Immature natural killer cell (primary cell): ENCODE data around the gene FGF14. TPM values are rescaled to one million over a fixed set of nuclear protein-coding genes. Genes with fewer than 3 reads are reported as not detected.

Source experiments
- DNase-seq, 3 donors: peaks; one replicate each; pipeline ENCODE4 v3.0.0; 2022; ENCODE audit warnings: mixed read lengths in 1 of 3
- H3K27ac Mint-ChIP-seq, 6 donors: one replicate each; pipeline ENCODE4 v1.8.0; 2020; ENCODE audit warnings: mixed read lengths in 6 of 6, mild to moderate bottlenecking in 5 of 6, inconsistent platforms in 4 of 6, moderate library complexity in 3 of 6
- H3K27me3 Mint-ChIP-seq, 3 donors: one replicate each; pipeline ENCODE4 v1.8.0; 2020 to 2021; ENCODE audit warnings: low read depth in 3 of 3, mild to moderate bottlenecking in 3 of 3, mixed read lengths in 3 of 3, moderate library complexity in 3 of 3, inconsistent platforms in 1 of 3
- H3K36me3 Mint-ChIP-seq, 3 donors: one replicate each; pipeline ENCODE4 v1.8.0; 2020; ENCODE audit warnings: mixed read lengths in 3 of 3, inconsistent platforms in 2 of 3, mild to moderate bottlenecking in 2 of 3
- H3K4me1 Mint-ChIP-seq, 2 donors: one replicate each; pipeline ENCODE4 v1.8.0; 2020; ENCODE audit warnings: inconsistent platforms in 2 of 2, mild to moderate bottlenecking in 2 of 2, mixed read lengths in 2 of 2, moderate library complexity in 1 of 2
- H3K4me3 Mint-ChIP-seq, 5 donors: one replicate each; pipeline ENCODE4 v1.8.0; 2020; ENCODE audit warnings: mild to moderate bottlenecking in 5 of 5, mixed read lengths in 5 of 5, inconsistent platforms in 3 of 5, moderate library complexity in 3 of 5
- H3K9me3 Mint-ChIP-seq, 6 donors: one replicate each; pipeline ENCODE4 v1.8.0; 2020; ENCODE audit warnings: mild to moderate bottlenecking in 6 of 6, mixed read lengths in 6 of 6, inconsistent platforms in 4 of 6, moderate library complexity in 3 of 6
- polyA plus RNA-seq, 3 donors: library from polyadenylated mRNA; unstranded; fragments of 300-500 nt; fragmentation: Illumina TruSeq; gene quantifications; one replicate each; pipeline ENCODE4 v1.2.3, GENCODE V29; 2021

FGF14 gene
- polyA plus RNA-seq, 3 donors from 2014 or later = not detected

GRCh38 chr13:101959016-101959415, 442.8 kb downstream of the FGF14 start:
- H3K27me3 Mint-ChIP-seq = no peaks in the 10 kb centered on the region
- H3K4me1 Mint-ChIP-seq = no peaks in the 10 kb centered on the region
- H3K4me3 Mint-ChIP-seq = peak overlapping the region in 1 of 5 donors; percentile 53
- peak in 1 of 3 donors; percentile 10 for DNase-seq
- H3K27ac Mint-ChIP-seq = no peak overlapping the region
- no peaks in the 10 kb centered on the region for H3K36me3 Mint-ChIP-seq
- H3K9me3 Mint-ChIP-seq = peaks cover 0 to 16% (median 2%) of the 10 kb centered on the region in 6 donors

GRCh38 chr13:101955764-101956163, 446.1 kb downstream of the FGF14 start:
- H3K9me3 Mint-ChIP-seq = peaks cover 0 to 11% (median 1%) of the 10 kb centered on the region in 6 donors
- H3K4me3 Mint-ChIP-seq = peak overlapping the region in 1 of 5 donors; percentile 30
- H3K4me1 Mint-ChIP-seq = no peaks in the 10 kb centered on the region
- H3K36me3 Mint-ChIP-seq = no peaks in the 10 kb centered on the region
- peak overlapping the region in 1 of 6 donors; percentile 49 for H3K27ac Mint-ChIP-seq
- DNase-seq = no peak
- H3K27me3 Mint-ChIP-seq = no peaks in the 10 kb centered on the region

- Mint-ChIP-seq H3K9me3 (peaks cover 0 to 9% (median 3%) of the 10 kb centered on the region in 6 donors), H3K4me1 (no peaks in the 10 kb centered on the region), H3K27ac (no peak overlapping the region), H3K36me3 (no peaks in the 10 kb centered on the region), H3K27me3 (no peaks in the 10 kb centered on the region), H3K4me3 (no peak overlapping the region)
- no peak for DNase-seq
Observed at GRCh38 chr13:101951114-101951513, 450.7 kb downstream of the FGF14 start.

DNA sequence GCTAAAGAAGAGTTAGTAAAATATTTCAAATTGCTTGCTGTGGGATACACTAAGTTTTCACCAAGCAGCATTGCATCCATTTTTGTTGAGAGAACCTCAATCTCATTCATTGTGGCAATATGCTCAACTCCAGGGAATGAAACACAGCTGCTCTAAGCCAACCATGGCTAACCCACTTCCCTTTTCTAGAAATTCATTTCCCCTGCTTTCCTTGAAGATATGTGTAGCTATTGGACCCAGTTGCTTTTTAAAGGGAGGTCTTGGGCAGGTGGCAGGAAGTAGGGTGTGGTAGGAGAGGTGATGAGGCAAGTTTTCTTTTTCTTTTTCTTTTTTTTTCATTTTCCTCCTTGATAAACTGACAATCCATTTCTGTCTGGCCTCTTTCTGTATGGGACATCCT, 452.2 kb downstream of the FGF14 start:
- no peaks in the 10 kb centered on the region for H3K36me3 Mint-ChIP-seq
- H3K27ac Mint-ChIP-seq = no peak overlapping the region
- H3K4me3 Mint-ChIP-seq = no peak overlapping the region
- H3K4me1 Mint-ChIP-seq = no peaks in the 10 kb centered on the region
- no peak for DNase-seq
- peaks cover 0 to 9% (median 5%) of the 10 kb centered on the region in 6 donors for H3K9me3 Mint-ChIP-seq
- H3K27me3 Mint-ChIP-seq = peaks cover 0 to 1% (median 0%) of the 10 kb centered on the region in 3 donors

DNA sequence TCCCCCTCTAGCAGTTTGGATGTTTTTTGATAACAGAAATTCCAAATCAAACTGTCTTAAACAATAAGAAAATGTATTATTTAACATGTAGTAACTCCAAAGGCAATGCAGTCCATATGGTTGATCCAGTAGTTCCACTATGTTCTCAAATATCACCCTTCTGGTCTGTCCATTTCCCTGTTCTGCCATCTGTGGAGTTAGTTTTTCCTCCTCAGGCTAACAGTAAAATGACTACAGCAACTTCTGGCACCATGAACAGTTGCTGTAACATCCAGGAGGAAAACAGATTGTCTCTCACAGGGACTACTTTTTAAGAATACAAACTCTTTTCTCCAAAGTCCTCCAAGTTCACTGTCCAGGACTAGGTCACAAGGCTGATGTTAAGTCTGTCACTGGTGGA, 455.4 kb downstream of the FGF14 start:
- Mint-ChIP-seq H3K4me1 (no peaks in the 10 kb centered on the region), H3K36me3 (no peaks in the 10 kb centered on the region), H3K9me3 (peaks cover 0 to 11% (median 2%) of the 10 kb centered on the region in 6 donors), H3K27ac (no peak overlapping the region), H3K27me3 (peaks cover 0 to 1% (median 0%) of the 10 kb centered on the region in 3 donors), H3K4me3 (no peak overlapping the region)
- no peak for DNase-seq

GRCh38 chr13:101945435-101945834, 456.4 kb downstream of the FGF14 start:
- Mint-ChIP-seq H3K4me3 (no peak overlapping the region), H3K4me1 (no peaks in the 10 kb centered on the region), H3K27me3 (peaks cover 0 to 1% (median 0%) of the 10 kb centered on the region in 3 donors), H3K27ac (no peak overlapping the region), H3K36me3 (no peaks in the 10 kb centered on the region), H3K9me3 (peaks cover 0 to 15% (median under 1%) of the 10 kb centered on the region in 6 donors)
- no peak for DNase-seq

DNA sequence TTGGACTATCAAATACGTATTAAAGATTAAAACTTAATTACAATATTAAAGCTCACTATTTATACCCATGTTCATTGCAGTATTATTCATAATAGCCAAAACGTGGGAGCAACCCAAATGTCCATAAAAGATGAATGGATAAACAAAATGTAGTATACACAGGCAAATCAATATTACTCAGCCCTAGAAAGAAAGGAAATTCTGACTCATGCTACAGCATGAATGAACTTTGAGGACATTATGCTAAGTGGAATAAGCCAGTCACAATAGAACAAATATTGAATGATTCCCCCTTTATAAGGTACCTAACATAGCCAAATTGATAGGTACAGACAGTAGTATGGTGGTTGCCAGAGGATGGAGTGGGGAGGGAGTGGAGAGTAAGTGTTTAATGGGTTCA, 457.3 kb downstream of the FGF14 start:
- H3K27me3 Mint-ChIP-seq = peaks cover 0 to 3% (median 1%) of the 10 kb centered on the region in 3 donors
- H3K4me3 Mint-ChIP-seq = no peak overlapping the region
- H3K4me1 Mint-ChIP-seq = no peaks in the 10 kb centered on the region
- H3K27ac Mint-ChIP-seq = no peak overlapping the region
- H3K36me3 Mint-ChIP-seq = no peaks in the 10 kb centered on the region
- DNase-seq = no peak
- H3K9me3 Mint-ChIP-seq = peaks cover 0 to 22% (median under 1%) of the 10 kb centered on the region in 6 donors

DNA sequence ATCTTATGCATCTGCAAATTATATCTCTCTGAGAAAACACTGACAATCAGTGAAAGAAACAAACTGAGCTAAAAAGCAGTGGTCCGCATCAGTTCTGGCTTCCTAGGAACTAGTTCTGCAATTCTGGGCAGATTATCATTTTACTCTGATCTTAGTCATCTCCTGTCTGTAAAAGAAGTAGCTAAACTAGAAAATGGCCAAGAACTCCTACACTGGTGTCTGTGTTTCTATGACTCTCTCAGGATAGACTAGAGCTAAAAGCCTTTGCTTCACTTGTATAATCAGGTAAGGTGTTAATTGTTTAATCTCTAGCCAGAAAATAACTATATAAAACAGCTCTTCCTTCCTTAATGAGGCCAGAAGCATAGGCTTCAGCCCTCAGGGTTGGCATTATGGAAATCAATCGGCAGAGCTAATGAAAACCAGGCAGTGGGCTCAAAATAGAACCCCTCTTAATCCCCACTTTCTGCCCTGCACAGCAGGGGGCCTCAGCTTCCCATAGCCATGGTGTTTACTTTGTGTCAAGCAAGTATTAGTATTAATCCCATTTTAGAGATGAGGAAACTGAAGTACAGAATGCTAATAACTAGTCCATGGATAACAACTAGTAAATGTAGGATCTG, 459.2 kb downstream of the FGF14 start:
- peaks cover 0 to 3% (median 1%) of the 10 kb centered on the region in 3 donors for H3K27me3 Mint-ChIP-seq
- DNase-seq = no peak
- no peak overlapping the region for H3K27ac Mint-ChIP-seq
- no peaks in the 10 kb centered on the region for H3K4me1 Mint-ChIP-seq
- no peaks in the 10 kb centered on the region for H3K36me3 Mint-ChIP-seq
- H3K4me3 Mint-ChIP-seq = no peak overlapping the region
- peaks cover 0 to 23% (median under 1%) of the 10 kb centered on the region in 6 donors for H3K9me3 Mint-ChIP-seq

DNA sequence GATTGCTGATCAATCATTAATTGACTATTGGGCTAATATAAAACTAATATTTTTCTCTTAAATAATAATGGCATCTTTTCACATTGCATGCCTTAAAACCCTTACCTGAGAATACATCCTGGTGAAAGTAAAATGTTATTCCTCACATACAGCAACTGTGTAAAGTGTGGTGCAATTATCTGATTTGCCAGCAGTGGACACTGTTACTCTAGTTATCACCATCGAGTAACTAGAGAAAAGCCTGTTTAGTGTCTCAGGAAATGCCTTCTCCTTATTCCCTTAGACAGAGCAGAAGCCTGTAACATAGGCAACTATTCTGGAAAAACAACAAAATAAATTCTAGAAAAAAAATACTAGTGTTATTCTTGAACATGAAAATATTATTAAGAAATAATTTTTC, 459.8 kb downstream of the FGF14 start:
- no peaks in the 10 kb centered on the region for H3K4me1 Mint-ChIP-seq
- no peak overlapping the region for H3K4me3 Mint-ChIP-seq
- peaks cover 0 to 3% (median 1%) of the 10 kb centered on the region in 3 donors for H3K27me3 Mint-ChIP-seq
- no peak overlapping the region for H3K27ac Mint-ChIP-seq
- no peak for DNase-seq
- no peaks in the 10 kb centered on the region for H3K36me3 Mint-ChIP-seq
- H3K9me3 Mint-ChIP-seq = peaks cover 0 to 19% (median under 1%) of the 10 kb centered on the region in 6 donors

DNA sequence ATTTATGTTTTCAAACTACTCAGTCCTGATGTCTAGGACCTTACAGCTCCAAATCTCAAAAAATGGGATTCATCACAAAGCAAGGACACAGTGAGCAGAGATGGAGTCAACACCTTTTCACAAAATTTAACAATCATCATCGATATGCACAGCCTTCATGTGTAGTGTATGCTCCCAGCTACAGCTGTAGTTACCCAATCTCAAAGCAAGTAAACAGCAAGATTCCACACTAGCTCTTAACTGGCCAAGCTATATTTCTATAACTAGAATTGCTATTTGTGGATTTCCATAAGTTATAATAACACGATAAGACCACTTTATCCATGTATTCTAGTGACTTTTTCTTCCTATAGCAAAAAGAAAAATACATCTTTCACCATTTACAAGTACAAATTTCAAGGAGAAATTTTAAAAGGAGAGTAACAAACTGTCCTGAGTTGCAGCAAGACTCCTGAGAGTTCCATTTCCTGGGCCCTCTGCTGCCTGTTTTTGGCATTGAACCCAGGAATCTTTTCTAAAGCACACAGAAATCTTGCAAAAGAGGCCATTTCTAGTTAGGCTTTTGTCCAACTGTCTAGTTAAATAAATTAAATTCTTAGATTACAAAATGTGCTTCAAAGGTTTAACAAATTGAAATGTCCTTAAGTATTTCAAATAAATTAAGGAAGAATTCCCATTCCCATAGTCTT, 460.6 kb downstream of the FGF14 start:
- H3K4me3 Mint-ChIP-seq = no peak overlapping the region
- no peaks in the 10 kb centered on the region for H3K4me1 Mint-ChIP-seq
- H3K27me3 Mint-ChIP-seq = peaks cover 0 to 3% (median 1%) of the 10 kb centered on the region in 3 donors
- DNase-seq = no peak
- H3K27ac Mint-ChIP-seq = no peak overlapping the region
- H3K9me3 Mint-ChIP-seq = peaks cover 0 to 17% (median under 1%) of the 10 kb centered on the region in 6 donors
- H3K36me3 Mint-ChIP-seq = no peaks in the 10 kb centered on the region

- no peaks in the 10 kb centered on the region for H3K36me3 Mint-ChIP-seq
- peaks cover 0 to 12% (median 0%) of the 10 kb centered on the region in 6 donors for H3K9me3 Mint-ChIP-seq
- H3K27me3 Mint-ChIP-seq = peaks cover 0 to 3% (median 1%) of the 10 kb centered on the region in 3 donors
- H3K27ac Mint-ChIP-seq = no peak overlapping the region
- no peak for DNase-seq
- H3K4me1 Mint-ChIP-seq = no peaks in the 10 kb centered on the region
- H3K4me3 Mint-ChIP-seq = no peak overlapping the region
Observed at GRCh38 chr13:101939370-101939769, 462.5 kb downstream of the FGF14 start.

DNA sequence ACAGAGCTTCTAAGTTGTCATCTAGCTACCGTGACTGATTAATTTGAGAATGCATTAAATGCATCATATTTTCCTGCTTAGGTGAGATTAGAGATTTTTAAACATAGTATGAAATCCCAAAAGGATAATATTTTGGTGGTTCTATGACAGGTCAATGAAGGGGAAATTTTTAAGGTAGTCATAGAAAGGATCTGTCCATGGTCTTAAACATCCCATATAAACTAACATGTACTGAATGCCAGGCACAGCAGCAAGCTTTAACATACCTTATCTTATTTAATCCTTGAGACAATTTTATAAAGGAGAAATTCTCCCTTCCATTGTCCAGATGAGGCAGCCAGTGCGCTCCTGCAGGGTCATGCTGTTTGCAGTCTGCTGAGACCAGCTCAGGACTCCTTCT, 466.0 kb downstream of the FGF14 start:
- no peak for DNase-seq
- Mint-ChIP-seq H3K4me3 (no peak overlapping the region), H3K4me1 (no peaks in the 10 kb centered on the region), H3K9me3 (peaks cover 0 to 11% (median 0%) of the 10 kb centered on the region in 6 donors), H3K27me3 (peaks cover 0 to 3% (median 1%) of the 10 kb centered on the region in 3 donors), H3K27ac (no peak overlapping the region), H3K36me3 (no peaks in the 10 kb centered on the region)

- Mint-ChIP-seq H3K4me3 (no peak overlapping the region), H3K9me3 (peaks cover 0 to 2% (median 0%) of the 10 kb centered on the region in 6 donors), H3K36me3 (no peaks in the 10 kb centered on the region)
Observed at GRCh38 chr13:101931186-101931585, 470.7 kb downstream of the FGF14 start.

GRCh38 chr13:101930331-101930730, 471.5 kb downstream of the FGF14 start:
- H3K4me3 Mint-ChIP-seq = no peak overlapping the region
- peaks cover 0 to 2% (median 1%) of the 10 kb centered on the region in 3 donors for H3K27me3 Mint-ChIP-seq
- H3K4me1 Mint-ChIP-seq = no peaks in the 10 kb centered on the region
- no peak overlapping the region for H3K27ac Mint-ChIP-seq
- no peaks in the 10 kb centered on the region for H3K36me3 Mint-ChIP-seq
- peaks cover 0 to 6% (median 0%) of the 10 kb centered on the region in 6 donors for H3K9me3 Mint-ChIP-seq
- DNase-seq = no peak

More at GRCh38 chr13:101931186-101931585, 470.7 kb downstream of the FGF14 start:
- Mint-ChIP-seq H3K27me3 (peaks cover 0 to 2% (median 1%) of the 10 kb centered on the region in 3 donors), H3K4me1 (no peaks in the 10 kb centered on the region), H3K27ac (no peak overlapping the region)
- no peak for DNase-seq
